OCI-LY3 (cell line): ENCODE data around the gene MAMDC4.
"Not testable (repeated sequence)": the region's sequence is repeated elsewhere in the genome, so short reads cannot be mapped to it uniquely, and the experiment has no call there.

Experiments used
- H2AFZ ChIP-seq: fragments of 200-600, 300-600 bp; shearing (Covaris generic); 2 replicates; pipeline ENCODE4 v1.6.0; 2014; ENCODE audit warnings: antibody characterized with exemption, low read depth, low read length
- H3K27ac ChIP-seq: fragments of 200-600, 300-600 bp; sonication (generic); 2 replicates; pipeline ENCODE4 v1.5.1; 2014; ENCODE audit warnings: mild to moderate bottlenecking, low read length, moderate library complexity, mixed read lengths
- H3K27me3 ChIP-seq: fragments of 200-600, 300-600 bp; sonication (generic); 2 replicates; pipeline ENCODE4 v1.6.1; 2014; ENCODE audit warnings: low read depth, low read length, mixed read lengths
- H3K36me3 ChIP-seq: fragments of 200-600, 300-600 bp; sonication (generic); replicated peaks from 2 replicates; pipeline ENCODE3; 2014; ENCODE audit warnings: low read depth, low read length, mixed read lengths
- H3K4me1 ChIP-seq: fragments of 300-600, 200-600 bp; sonication (generic); 2 replicates; pipeline ENCODE4 v1.6.1; 2014; ENCODE audit warnings: low read length, mixed read lengths
- H3K4me2 ChIP-seq: fragments of 200-600, 300-600 bp; sonication (generic); 2 replicates; pipeline ENCODE4 v1.6.1; 2014; ENCODE audit warnings: low read length, mixed read lengths
- H3K4me3 ChIP-seq: fragments of 300-600, 200-600 bp; sonication (generic); 2 replicates; pipeline ENCODE4 v1.5.1; 2014; ENCODE audit warnings: antibody characterized with exemption, mild to moderate bottlenecking, low read length, moderate library complexity
- H3K79me2 ChIP-seq: fragments of 300-600, 200-600 bp; shearing (Covaris generic); 2 replicates; pipeline ENCODE4 v1.6.1; 2014; ENCODE audit warnings: mild to moderate bottlenecking, low read length, mixed read lengths
- H3K9ac ChIP-seq: fragments of 300-600, 200-600 bp; shearing (Covaris generic); 2 replicates; pipeline ENCODE4 v1.6.0; 2014; ENCODE audit warnings: mild to moderate bottlenecking, low read length, moderate library complexity
- H3K9me3 ChIP-seq: fragments of 200-600, 300-600 bp; shearing (Covaris generic); 2 replicates; pipeline ENCODE4 v1.6.1; 2014; ENCODE audit warnings: low read length, mixed read lengths; ENCODE audit not compliant: insufficient read depth
- H4K20me1 ChIP-seq: fragments of 200-600, 300-600 bp; sonication (generic); 2 replicates; pipeline ENCODE4 v1.6.1; 2016; ENCODE audit warnings: low read length, mixed read lengths; ENCODE audit not compliant: insufficient read depth
- EZH2phosphoT487 ChIP-seq: fragments of 200-600 bp; shearing (Covaris generic); IDR thresholded peaks from 2 replicates; pipeline ENCODE4 v1.6.1; 2018; ENCODE audit warnings: antibody characterized with exemption, mixed run types, low read depth
- TF ChIP-seq, protein P1 (sequence below): fragments of 200-600, 300-600 bp; sonication (generic); IDR thresholded peaks from 2 replicates; pipeline ENCODE4 v1.5.1; 2014; ENCODE audit warnings: antibody characterized with exemption, low read length, low read depth

The MAMDC4 gene

DNA sequence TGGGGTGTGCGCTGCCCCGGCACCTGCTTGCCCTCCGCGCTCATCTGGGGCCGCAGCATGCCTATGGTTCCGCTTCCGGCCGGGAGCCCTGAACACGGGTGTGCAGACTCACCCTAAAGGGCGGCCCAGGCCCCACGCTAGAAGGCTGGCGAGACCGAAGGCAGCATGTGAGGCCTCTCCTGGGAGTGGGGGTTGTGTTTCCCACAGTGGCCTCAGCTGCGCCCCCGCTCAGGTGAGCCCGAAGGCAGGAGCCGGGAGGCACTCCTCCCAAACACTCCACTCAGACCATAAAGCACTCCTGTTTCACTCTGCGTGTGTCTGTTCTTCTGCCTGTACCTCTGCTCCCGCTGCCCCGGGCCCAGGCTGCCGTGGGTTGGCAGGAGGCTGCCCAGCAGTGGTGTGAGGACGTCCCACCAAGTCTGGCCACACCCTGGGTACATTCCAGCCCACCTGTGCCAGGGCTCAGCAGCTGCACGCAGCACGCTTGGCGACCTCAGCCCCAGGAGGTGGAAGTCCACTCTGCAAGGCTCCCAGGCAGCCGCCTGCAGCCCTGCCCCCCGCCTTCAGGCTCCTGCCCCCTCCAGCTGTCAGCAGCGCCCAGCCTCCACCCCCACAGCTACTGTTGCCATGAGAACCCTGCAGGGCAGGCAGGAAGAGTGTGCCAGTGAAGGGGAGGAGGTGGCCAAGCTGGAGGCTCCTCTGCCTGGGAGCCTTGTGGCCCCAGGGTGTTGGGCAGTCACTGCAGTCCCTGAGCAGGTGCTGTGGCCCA is 11.1 kb upstream of the MAMDC4 start:
- H3K4me1 ChIP-seq, result peaks cover 7% of the 10 kb centered on the region
- H3K4me3 ChIP-seq, result no peak overlapping the region
- peaks cover 9% of the 10 kb centered on the region for H3K36me3 ChIP-seq
- TF ChIP-seq, protein P1, sequence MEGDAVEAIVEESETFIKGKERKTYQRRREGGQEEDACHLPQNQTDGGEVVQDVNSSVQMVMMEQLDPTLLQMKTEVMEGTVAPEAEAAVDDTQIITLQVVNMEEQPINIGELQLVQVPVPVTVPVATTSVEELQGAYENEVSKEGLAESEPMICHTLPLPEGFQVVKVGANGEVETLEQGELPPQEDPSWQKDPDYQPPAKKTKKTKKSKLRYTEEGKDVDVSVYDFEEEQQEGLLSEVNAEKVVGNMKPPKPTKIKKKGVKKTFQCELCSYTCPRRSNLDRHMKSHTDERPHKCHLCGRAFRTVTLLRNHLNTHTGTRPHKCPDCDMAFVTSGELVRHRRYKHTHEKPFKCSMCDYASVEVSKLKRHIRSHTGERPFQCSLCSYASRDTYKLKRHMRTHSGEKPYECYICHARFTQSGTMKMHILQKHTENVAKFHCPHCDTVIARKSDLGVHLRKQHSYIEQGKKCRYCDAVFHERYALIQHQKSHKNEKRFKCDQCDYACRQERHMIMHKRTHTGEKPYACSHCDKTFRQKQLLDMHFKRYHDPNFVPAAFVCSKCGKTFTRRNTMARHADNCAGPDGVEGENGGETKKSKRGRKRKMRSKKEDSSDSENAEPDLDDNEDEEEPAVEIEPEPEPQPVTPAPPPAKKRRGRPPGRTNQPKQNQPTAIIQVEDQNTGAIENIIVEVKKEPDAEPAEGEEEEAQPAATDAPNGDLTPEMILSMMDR, result no peak
- TF ChIP-seq EZH2phosphoT487, result no peak
- H3K9me3 ChIP-seq, result no peaks in the 10 kb centered on the region
- no peaks in the 10 kb centered on the region for H4K20me1 ChIP-seq
- H3K27me3 ChIP-seq, result no peaks in the 10 kb centered on the region
- no peak overlapping the region for H3K4me2 ChIP-seq
- no peaks in the 10 kb centered on the region for H3K79me2 ChIP-seq
- no peak overlapping the region for H3K27ac ChIP-seq
- H3K9ac ChIP-seq, result no peak overlapping the region
- no peak overlapping the region for H2AFZ ChIP-seq

DNA sequence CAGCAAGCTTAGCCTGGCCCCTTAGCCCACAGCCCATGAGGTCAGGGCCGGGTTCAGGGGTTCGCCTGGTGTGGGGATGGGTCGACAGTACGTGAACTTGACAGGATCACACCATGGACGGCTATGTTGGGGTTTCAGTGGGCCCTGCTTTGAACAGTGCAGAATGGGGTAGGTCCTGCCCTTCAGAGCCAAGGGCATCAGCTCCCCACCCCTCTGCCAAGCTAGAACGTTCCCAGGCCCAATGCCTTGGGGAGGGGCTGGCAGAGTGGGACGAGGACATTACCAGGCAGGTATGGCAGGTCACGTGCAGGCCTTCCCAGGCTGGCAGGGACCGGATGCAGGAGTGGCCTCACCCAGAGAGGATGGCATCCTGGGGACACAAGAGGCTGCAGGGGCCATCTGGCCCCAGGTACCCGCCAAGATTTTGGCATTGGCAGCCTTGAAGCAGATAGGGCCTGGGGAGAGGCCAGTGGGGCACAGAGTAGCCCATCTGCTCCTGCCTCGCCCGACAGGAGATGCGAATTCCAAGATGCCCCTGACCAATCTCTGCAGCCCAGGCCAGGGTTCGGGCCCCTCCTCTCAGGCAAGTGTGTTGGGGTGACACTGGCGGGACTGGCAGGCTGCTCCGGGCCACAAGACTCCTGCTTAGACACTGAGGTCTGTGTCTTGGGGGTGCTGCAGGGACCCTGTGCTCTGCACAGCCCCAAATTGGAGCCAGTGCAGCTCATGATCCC is 10.3 kb upstream of the MAMDC4 start:
- not testable (repeated sequence) for H4K20me1 ChIP-seq, H3K36me3 ChIP-seq, H3K27ac ChIP-seq, H3K27me3 ChIP-seq, H3K9me3 ChIP-seq, H3K4me1 ChIP-seq, H3K9ac ChIP-seq, H3K79me2 ChIP-seq, H2AFZ ChIP-seq
- Histone ChIP-seq H3K4me2 (peak overlapping the region; percentile 98), H3K4me3 (peak overlapping the region; percentile 93)

DNA sequence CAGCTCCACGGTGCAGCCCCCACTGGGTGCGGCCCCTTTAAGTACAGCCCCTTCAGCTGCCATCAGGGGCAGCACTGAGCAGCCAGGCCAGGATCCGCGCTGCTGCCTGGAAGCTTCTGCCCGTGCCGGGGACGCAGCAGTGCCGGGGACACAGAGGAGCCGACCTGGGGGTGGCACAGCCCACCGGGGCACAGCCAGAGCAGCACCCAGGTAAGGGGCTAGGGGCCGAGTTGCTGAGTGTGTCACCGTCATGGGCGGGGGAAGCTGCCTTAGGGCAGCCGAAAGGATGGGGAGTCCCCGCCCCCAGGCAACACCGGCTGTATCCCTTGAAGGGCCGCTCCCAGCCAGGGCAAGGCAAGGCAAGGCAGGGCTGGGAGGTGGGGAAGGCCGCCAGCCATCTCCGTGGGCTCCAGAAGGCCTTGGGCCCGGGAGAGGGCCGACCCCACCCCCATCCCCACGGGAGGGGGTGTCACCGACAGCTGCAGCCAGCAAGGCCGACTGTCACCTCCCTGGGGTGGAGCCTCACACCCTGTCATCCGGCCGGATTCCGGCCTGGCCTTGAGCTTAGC is 9.7 kb upstream of the MAMDC4 start, which contains the start of gene AJM1:
Gene AJM1 (plus strand): TSS at position 99 of the 569 bp plus-strand sequence. CDS start 1,937 bp downstream, outside the sequence.
- peak within 1 kb of the TSS; percentile 93 for H3K4me3 ChIP-seq
- H3K4me2 ChIP-seq, result peak within 1 kb of the TSS; percentile 98
- not testable (repeated sequence) for H3K27ac ChIP-seq, H2AFZ ChIP-seq, H3K27me3 ChIP-seq, H3K4me1 ChIP-seq, H4K20me1 ChIP-seq, H3K36me3 ChIP-seq, H3K9me3 ChIP-seq, H3K79me2 ChIP-seq
- TF ChIP-seq, protein P1, result peak; percentile 71
- peak within 1 kb of the TSS; percentile 47 for H3K9ac ChIP-seq

DNA sequence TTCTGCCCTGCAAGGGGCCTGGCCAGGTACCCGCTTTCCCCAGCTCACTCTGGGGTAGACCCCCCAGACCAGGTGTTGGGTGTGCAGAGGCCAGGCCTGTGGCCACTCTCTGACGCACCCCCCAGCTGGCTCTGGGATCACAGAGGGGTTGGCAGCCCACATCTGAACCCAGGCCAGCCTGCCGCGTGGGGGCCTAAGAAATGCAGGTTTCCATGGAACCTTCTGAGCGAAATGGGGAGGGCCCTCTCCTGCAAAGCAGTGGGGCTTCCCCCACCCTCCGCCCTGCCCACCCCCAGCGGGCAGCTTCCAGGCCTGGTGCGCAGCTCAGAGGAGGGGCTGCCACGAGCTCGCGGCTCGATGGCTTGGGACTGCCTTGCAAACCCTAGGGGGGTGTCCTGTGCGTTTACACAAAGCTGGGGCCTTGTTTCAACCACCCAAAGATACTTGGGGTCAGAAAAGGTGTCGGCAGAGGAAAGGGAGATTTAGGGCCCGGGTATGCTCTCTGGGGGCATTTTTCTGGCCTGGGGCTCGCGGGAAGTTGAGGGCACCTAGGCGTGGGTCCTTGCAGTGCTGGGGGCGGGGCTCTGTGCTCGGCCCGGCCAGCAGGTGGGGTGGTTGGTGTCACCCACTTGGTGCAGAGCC is 8.9 kb upstream of the MAMDC4 start:
- not testable (repeated sequence) for H3K36me3 ChIP-seq, H3K79me2 ChIP-seq, H3K9me3 ChIP-seq, H3K9ac ChIP-seq, H3K27me3 ChIP-seq, H4K20me1 ChIP-seq, H3K27ac ChIP-seq, H2AFZ ChIP-seq
- H3K4me2 ChIP-seq, result peak overlapping the region; percentile 46
- H3K4me3 ChIP-seq, result peak overlapping the region; percentile 32; the same call in 1 of the 2 replicates
- H3K4me1 ChIP-seq, result peaks cover 13% of the 10 kb centered on the region
